ENCODE measurements around the gene ELP6.

ELP6 gene

DNA sequence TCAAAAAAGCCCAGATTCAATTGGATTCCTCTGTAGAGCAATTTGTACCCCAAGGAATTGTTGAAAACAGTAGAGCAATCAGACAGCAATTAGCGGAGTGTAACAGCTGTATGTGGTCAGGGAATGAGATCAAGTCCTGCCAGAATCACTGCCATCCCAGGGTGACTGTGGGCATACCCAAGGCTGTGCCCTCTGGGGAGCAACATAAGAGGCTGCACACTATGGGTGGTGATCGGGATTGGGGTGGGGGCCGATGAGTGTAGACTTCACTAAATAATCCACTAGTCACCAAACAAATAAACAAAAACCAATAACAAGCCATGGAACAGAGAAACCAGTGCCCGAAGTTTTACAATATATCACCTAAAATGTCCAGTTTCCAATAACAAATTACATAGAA, 12.1 kb upstream of the ELP6 start:
- DNase-seq (ENCODE audit: low read depth) = no peak
- no peak overlapping the region for H3K4me3 ChIP-seq (ENCODE audit: low read depth, low read length)
- in situ Hi-C loops (cut with HindIII; ENCODE audit: low sequenced_read_pairs) = no loop called here
- TF ChIP-seq, protein P1, sequence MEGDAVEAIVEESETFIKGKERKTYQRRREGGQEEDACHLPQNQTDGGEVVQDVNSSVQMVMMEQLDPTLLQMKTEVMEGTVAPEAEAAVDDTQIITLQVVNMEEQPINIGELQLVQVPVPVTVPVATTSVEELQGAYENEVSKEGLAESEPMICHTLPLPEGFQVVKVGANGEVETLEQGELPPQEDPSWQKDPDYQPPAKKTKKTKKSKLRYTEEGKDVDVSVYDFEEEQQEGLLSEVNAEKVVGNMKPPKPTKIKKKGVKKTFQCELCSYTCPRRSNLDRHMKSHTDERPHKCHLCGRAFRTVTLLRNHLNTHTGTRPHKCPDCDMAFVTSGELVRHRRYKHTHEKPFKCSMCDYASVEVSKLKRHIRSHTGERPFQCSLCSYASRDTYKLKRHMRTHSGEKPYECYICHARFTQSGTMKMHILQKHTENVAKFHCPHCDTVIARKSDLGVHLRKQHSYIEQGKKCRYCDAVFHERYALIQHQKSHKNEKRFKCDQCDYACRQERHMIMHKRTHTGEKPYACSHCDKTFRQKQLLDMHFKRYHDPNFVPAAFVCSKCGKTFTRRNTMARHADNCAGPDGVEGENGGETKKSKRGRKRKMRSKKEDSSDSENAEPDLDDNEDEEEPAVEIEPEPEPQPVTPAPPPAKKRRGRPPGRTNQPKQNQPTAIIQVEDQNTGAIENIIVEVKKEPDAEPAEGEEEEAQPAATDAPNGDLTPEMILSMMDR (IDR thresholded peaks at IDR 0.05; ENCODE audit: low read depth, low read length, missing control alignments) = no peak

DNA sequence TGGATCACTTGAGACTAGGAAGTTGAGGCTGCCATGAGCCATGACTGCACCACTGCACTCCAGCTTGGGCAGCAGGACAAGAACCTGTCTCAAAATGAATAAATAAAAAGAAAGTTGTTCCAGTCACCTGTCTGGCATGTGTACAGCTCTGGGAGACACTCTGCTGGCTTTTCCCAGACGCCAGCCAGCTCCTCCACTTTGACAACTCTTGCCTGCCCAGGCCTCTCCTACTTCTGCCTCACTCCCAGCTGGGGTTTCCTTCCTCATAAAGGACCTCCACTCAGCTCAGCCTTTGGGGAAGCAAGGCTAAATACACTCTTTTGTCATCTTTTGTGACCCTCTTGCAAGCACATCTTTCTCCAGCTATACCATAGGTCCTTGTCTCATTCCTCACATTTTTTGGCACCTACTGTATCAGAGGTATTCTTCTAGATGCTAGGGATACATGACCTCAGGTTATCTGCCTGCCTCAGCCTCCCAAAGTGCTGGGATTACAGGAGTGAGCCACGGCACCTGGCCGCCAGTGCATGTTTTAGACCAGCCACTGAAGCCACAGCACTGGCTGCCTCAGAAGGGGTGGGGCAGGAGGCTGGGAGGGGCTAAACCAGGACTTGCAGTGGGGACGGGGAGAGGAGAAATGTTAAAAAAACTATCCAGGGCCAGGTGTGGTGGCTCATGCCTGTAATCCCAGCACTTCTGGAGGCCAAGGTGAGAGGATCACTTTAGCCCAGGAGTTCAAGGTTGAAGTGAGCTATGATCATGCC, 10.0 kb upstream of the ELP6 start:
- H3K4me3 ChIP-seq (ENCODE audit: low read depth, low read length) = no peak overlapping the region
- in situ Hi-C loops (cut with HindIII; ENCODE audit: low sequenced_read_pairs) = no loop called here
- DNase-seq (ENCODE audit: low read depth) = no peak
- TF ChIP-seq, protein P1 (IDR thresholded peaks at IDR 0.05; ENCODE audit: low read depth, low read length, missing control alignments) = no peak

DNA sequence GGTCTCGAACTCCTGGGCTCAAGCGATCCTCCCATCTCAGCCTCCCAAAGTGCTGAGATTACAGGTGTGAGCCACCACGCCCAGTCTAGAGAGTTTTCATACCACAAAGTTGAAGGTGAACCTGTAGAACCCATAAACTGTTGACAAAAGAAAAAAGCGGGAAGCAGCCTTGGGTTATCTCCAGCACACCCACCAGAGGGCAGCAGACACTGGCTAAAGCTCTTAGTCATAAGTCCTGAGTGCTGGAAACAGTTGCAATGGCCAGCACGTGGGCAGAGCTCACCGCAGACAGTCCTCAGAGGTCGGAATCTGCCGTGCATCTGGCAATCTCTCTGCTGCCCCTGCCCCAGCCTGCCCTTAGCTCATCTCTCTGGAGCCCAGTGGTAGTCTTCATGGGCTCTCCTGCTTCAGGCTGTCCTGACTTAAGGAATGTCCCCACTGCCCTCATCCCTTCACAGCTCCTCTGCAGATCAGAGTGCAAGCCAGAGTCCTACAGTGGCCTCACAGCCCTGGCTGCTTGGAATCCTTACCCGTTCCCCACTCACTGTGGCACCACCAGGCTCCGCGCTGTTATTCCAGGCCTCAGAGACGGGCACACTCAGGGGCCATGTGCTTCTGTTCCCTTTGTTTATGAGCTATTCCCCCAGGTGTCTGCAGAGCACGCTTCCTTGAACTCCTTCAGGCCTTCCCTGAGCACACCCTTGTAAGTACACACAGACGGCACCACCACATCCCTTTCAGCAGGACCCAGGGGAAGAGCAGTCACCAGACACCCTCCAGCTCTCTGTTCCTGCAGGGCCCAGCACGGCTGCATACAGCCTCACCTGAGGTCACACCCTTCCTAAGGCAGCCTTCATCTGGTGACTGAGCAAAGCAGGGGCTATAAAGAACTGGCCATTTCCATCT, 8.8 kb upstream of the ELP6 start:
- in situ Hi-C loops (cut with HindIII; ENCODE audit: low sequenced_read_pairs) = no loop called here
- TF ChIP-seq, protein P1 (IDR thresholded peaks at IDR 0.05; ENCODE audit: low read depth, low read length, missing control alignments) = peak; percentile 82

DNA sequence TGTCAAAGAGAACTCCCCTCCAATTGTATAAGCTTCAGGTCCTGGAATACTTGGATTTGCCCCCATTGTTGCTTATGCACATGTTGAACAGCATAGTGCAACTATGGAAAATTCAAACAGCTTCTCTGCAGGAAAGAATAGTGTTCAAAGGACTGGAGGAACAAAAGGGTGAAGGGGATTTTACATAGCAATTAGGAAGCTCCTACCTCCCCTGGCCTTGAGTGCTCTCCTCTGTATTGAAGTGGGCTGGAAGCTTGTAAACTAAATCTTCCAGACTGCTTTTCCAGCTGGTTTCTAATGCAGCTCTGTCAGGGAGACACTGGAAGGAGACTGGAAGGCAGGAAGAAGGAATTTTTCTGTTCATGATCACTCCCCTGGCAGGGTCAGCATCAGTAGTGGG, 7.2 kb upstream of the ELP6 start:
- no peak for DNase-seq (ENCODE audit: low read depth)
- no peak overlapping the region for H3K4me3 ChIP-seq (ENCODE audit: low read depth, low read length)
- in situ Hi-C loops (cut with HindIII; ENCODE audit: low sequenced_read_pairs) = no loop called here
- TF ChIP-seq, protein P1 (IDR thresholded peaks at IDR 0.05; ENCODE audit: low read depth, low read length, missing control alignments) = no peak

More for the DNA sequence above, 8.8 kb upstream of the ELP6 start:
- no peak overlapping the region for H3K4me3 ChIP-seq (ENCODE audit: low read depth, low read length)
- peak; percentile 79 for DNase-seq (ENCODE audit: low read depth)

DNA sequence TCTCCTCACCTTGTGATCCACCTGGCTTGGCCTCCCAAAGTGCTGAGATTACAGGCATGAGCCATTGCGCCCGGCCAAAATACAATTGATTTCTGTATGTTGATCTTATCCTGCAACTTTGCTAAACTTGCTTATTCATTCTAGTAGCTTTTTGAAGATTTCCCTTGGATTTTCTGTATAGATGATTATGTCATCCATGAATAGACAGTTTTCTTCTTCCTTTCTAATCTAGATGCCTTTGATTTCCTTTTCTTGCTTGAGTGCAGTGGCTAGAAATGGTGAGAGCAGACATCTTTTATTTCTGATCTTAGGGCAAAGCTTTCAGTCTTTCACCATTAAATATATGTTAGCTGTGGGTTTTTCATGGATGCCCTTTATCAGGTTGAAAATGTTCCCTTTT, 4.4 kb upstream of the ELP6 start:
- DNase-seq (ENCODE audit: low read depth) = no peak
- in situ Hi-C loops (cut with HindIII; ENCODE audit: low sequenced_read_pairs) = no loop called here
- no peak overlapping the region for H3K4me3 ChIP-seq (ENCODE audit: low read depth, low read length)
- TF ChIP-seq, protein P1 (IDR thresholded peaks at IDR 0.05; ENCODE audit: low read depth, low read length, missing control alignments) = no peak

DNA sequence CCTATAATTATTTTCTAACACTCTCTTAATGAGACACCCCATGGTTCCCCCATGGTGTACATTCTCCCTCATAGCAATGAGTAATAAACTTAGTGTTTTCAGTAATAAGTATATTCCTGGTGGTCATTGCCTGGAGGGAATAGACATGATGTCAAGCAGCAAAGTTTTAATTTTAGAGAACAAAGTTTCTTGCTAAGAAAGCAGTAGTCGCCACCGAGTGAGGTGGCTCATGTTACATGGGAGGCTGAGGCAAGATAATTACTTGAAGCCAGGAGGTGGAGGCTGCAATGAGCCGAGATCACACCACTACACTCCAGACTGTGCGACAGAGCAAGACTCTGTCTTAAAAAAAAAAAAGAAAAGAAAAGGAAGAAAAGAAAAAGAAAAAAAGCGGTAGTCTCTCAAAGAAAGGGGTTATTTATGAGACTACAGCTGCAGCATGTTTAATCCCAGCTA, 2.4 kb upstream of the ELP6 start:
- TF ChIP-seq, protein P1 (IDR thresholded peaks at IDR 0.05; ENCODE audit: low read depth, low read length, missing control alignments) = no peak
- no peak for DNase-seq (ENCODE audit: low read depth)

More for the DNA sequence above, 2.4 kb upstream of the ELP6 start:
- H3K4me3 ChIP-seq (ENCODE audit: low read depth, low read length) = no peak overlapping the region
- in situ Hi-C loops (cut with HindIII; ENCODE audit: low sequenced_read_pairs) = no loop called here
